ENCODE measurements around the gene CMA1.

CMA1 gene

DNA sequence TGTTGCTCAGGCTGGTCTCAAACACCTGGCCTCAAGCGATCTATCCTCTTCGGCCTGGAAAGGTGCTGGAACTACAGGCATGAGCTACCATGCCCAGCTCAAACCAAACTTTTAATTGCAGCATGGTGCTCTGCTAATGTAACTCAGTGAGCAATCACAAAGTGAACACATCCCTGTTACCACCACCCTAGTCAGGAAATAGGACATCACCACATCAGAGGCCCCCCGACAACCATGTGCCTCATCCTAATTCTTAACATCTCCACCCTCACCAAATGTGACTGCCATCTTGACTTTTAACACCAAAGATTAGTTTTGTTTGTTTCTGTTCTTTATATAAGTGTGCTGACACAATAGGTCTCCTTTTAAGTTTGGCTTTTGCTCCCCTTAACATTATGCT is 42.7 kb downstream of the CMA1 start:
- DNase-seq = no peak

DNA sequence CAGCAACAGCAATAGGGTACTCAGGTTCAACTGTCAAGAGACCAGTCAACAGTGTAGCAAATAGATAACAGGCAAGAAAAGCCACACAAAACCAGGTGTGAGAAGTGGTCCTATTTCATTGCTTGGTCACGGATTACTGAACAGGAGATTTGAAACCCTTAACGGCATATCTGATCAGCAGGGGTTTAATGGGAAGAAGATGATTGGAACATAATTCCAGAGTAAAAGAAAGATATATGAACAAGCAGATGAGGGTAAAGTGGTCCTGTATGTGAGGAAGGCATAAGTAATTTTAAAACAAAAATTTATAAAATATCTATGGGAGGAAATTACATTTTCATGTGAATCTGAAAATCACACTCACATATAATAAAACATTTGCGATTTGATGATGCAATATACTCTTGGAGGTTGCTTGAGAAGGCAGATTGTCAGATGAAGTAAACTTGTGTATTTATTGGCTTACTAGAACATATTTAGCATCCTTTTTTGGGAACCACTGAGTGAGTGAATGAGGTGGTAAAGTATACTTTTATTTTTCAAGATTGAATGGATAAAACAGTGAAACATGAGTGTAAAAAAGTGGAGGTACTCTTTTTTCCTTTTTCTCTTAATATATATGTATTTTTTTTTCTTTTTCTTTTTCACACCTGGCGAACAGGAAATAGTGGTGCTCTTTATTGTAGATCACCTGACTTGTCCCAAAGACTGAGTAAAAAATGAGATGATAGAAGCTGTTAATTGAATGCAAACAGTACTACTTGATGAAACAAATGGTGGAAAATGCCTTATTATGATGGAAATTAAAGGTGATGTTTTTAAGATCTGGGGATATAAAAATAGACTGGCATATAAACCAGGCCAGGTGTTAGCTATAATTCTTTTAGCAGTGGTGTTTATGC is 43.9 kb downstream of the CMA1 start:
- no peak for DNase-seq

- no peak for DNase-seq
Measured at GRCh38 chr14:24463017-24463883, 44.8 kb downstream of the CMA1 start.

DNA sequence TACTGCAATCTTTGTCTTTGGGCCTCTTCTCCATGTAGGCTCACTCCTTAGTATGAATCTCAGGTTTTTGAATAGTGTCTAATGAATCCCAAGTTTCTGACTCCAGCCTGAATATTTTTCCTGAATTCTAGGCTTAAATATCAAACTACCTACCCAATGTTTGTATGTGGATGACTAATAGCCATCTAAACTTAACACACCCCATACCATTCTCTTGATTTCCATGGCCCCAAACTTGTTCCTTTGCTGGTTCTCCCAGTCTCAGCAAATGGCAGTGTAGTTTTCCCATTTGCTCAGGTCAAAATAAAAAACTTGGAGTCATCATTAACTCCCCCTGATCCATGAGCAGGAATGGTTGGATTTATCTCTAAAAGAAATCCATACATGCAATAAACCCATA is 46.7 kb downstream of the CMA1 start:
- DNase-seq = no peak

- DNase-seq = no peak
Measured at GRCh38 chr14:24459331-24459730, 48.7 kb downstream of the CMA1 start.

GRCh38 chr14:24458736-24459135 is 49.3 kb downstream of the CMA1 start:
- DNase-seq = no peak

DNA sequence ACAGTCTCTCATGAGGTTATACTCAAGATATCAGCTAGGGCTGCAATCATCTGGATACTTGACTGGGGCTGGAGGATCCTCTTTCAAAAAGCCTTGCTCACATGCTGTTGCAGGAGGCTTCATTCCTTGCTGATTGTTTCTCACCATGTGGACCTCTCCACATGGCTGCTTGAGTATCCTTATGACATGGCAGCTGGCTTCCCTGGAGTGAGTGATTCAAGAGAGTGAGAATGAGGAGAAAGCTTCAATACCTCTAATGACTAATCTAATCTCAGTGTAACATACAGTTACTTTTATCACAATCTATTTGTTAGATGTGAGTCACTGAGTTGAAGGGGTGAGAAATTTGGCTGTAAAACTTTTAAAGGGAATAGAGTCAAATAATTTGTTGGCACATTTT is 51.1 kb downstream of the CMA1 start:
- DNase-seq = no peak

All from fibroblast of skin of right biceps (primary cell).